ENCODE measurements around the gene RAI1. TPM values are rescaled to one million over a fixed set of nuclear protein-coding genes. Genes with fewer than 3 reads are reported as not detected.

RAI1 gene
- total and polyA plus RNA-seq, 5 donors from 2014 or later, result 0.80 to 11.4 (median 1.1) TPM

- ATAC-seq (ENCODE audit: low read depth in 2 of 2), result no peak
- Histone ChIP-seq H3K4me3 (ENCODE audit: low read depth, low read length) (no peak overlapping the region), H3K27me3 (ENCODE audit: control insufficient read depth, insufficient read depth, low read length) (no peaks in the 10 kb centered on the region), H3K4me1 (ENCODE audit: control insufficient read depth, insufficient read depth, low read length, poor library complexity, severe bottlenecking) (peaks cover 9% of the 10 kb centered on the region), H3K27ac (ENCODE audit: insufficient read depth, low read length, poor library complexity, severe bottlenecking) (no peak overlapping the region), H3K36me3 (ENCODE audit: control insufficient read depth, insufficient read depth, low read length) (no peaks in the 10 kb centered on the region), H3K9me3 (ENCODE audit: control insufficient read depth in 2 of 2, low read length in 2 of 2) (no peaks in the 10 kb centered on the region)
- Mint-ChIP-seq H3K36me3 (no peaks in the 10 kb centered on the region), H3K9me3 (no peaks in the 10 kb centered on the region), H3K4me3 (no peak overlapping the region), H3K4me1 (peaks cover 0 to 12% (median 8%) of the 10 kb centered on the region in 4 donors), H3K27me3 (peaks cover 4% of the 10 kb centered on the region), H3K27ac (no peak overlapping the region)
- no peak for DNase-seq
Observed at GRCh38 chr17:17665255-17665654, 16.0 kb upstream of the RAI1 start.

DNA sequence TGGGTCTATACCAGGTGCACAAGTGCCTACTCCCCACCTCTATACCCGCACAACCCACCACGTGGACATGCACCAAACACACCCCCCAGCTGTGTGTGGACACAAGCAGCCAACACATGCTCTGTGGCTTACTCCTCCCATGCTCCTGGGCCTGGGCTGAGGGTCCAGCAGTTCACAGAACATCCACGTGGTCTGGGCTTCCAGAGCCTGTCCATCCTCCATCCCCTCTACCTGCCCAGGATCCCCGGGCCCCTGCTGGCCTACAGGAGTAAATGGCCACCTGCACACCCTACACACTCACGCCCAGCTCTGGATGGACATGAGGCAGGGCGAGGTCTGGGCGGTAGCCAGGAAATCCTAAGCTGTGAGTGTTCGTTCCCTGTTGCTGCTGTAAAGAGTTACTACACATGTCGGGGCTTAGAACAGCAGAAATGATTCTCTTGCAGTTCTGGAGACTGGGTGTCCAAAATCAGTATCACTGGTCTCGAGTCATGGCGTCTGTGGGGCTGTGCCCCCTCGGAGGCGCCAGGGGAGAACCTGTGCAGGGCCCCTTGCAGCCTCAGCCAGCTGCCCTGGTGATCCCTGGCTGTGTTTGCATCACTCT is 15.0 kb upstream of the RAI1 start:
- DNase-seq (no peak), ATAC-seq (ENCODE audit: low read depth in 2 of 2) (no peak)
- Mint-ChIP-seq H3K4me3 (no peak overlapping the region), H3K4me1 (peaks cover 0 to 12% (median 8%) of the 10 kb centered on the region in 4 donors), H3K36me3 (no peaks in the 10 kb centered on the region), H3K27me3 (peaks cover 4% of the 10 kb centered on the region), H3K9me3 (no peaks in the 10 kb centered on the region), H3K27ac (no peak overlapping the region)
- Histone ChIP-seq H3K9me3 (ENCODE audit: control insufficient read depth in 2 of 2, low read length in 2 of 2) (no peaks in the 10 kb centered on the region), H3K36me3 (ENCODE audit: control insufficient read depth, insufficient read depth, low read length) (no peaks in the 10 kb centered on the region), H3K4me3 (ENCODE audit: low read depth, low read length) (no peak overlapping the region), H3K4me1 (ENCODE audit: control insufficient read depth, insufficient read depth, low read length, poor library complexity, severe bottlenecking) (peaks cover 9% of the 10 kb centered on the region), H3K27me3 (ENCODE audit: control insufficient read depth, insufficient read depth, low read length) (no peaks in the 10 kb centered on the region), H3K27ac (ENCODE audit: insufficient read depth, low read length, poor library complexity, severe bottlenecking) (no peak overlapping the region)

GRCh38 chr17:17667231-17667630 is 14.0 kb upstream of the RAI1 start:
- H3K4me3 ChIP-seq (ENCODE audit: low read depth, low read length), result no peak overlapping the region
- no peaks in the 10 kb centered on the region for H3K36me3 Mint-ChIP-seq
- no peak overlapping the region for H3K4me3 Mint-ChIP-seq
- no peak overlapping the region for H3K27ac Mint-ChIP-seq
- peaks cover 0 to 14% (median 8%) of the 10 kb centered on the region in 4 donors for H3K4me1 Mint-ChIP-seq
- no peak overlapping the region for H3K27ac ChIP-seq (ENCODE audit: insufficient read depth, low read length, poor library complexity, severe bottlenecking)
- no peaks in the 10 kb centered on the region for H3K27me3 ChIP-seq (ENCODE audit: control insufficient read depth, insufficient read depth, low read length)
- no peaks in the 10 kb centered on the region for H3K36me3 ChIP-seq (ENCODE audit: control insufficient read depth, insufficient read depth, low read length)
- DNase-seq, result no peak
- H3K9me3 ChIP-seq (ENCODE audit: control insufficient read depth in 2 of 2, low read length in 2 of 2), result no peaks in the 10 kb centered on the region
- no peaks in the 10 kb centered on the region for H3K9me3 Mint-ChIP-seq
- peaks cover 9% of the 10 kb centered on the region for H3K4me1 ChIP-seq (ENCODE audit: control insufficient read depth, insufficient read depth, low read length, poor library complexity, severe bottlenecking)
- peaks cover 4% of the 10 kb centered on the region for H3K27me3 Mint-ChIP-seq
- no peak for ATAC-seq (ENCODE audit: low read depth in 2 of 2)

GRCh38 chr17:17667947-17668346 is 13.3 kb upstream of the RAI1 start:
- no peaks in the 10 kb centered on the region for H3K36me3 Mint-ChIP-seq
- Histone ChIP-seq H3K36me3 (ENCODE audit: control insufficient read depth, insufficient read depth, low read length) (no peaks in the 10 kb centered on the region), H3K27ac (ENCODE audit: insufficient read depth, low read length, poor library complexity, severe bottlenecking) (no peak overlapping the region), H3K4me3 (ENCODE audit: low read depth, low read length) (no peak overlapping the region), H3K4me1 (ENCODE audit: control insufficient read depth, insufficient read depth, low read length, poor library complexity, severe bottlenecking) (peaks cover 7% of the 10 kb centered on the region), H3K27me3 (ENCODE audit: control insufficient read depth, insufficient read depth, low read length) (no peaks in the 10 kb centered on the region), H3K9me3 (ENCODE audit: control insufficient read depth in 2 of 2, low read length in 2 of 2) (no peaks in the 10 kb centered on the region)
- H3K9me3 Mint-ChIP-seq, result no peaks in the 10 kb centered on the region
- ATAC-seq (ENCODE audit: low read depth in 2 of 2) (no peak), DNase-seq (no peak)
- H3K4me3 Mint-ChIP-seq, result no peak overlapping the region
- H3K4me1 Mint-ChIP-seq, result peaks cover 0 to 16% (median 9%) of the 10 kb centered on the region in 4 donors
- H3K27ac Mint-ChIP-seq, result no peak overlapping the region
- H3K27me3 Mint-ChIP-seq, result peaks cover 4% of the 10 kb centered on the region

DNA sequence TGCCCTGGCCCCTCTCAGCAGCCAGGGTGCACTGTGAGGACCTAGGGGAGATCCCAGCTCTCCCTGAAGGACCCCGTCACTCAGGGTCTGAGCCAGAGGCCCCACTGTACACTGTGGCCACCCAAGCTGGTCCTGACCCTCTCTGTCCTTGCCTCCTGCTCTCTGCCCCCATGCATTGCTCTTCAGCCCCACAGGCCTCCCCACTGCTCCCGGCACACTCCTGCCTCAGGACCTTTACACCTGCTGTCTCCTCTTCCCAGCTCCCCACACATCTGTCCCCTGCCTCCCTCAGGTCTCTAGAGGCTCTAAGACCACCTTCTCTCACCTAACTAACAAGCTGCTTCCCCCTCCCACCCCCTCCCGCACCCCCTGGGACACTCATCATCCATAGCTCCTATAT is 12.9 kb upstream of the RAI1 start:
- Histone ChIP-seq H3K4me1 (ENCODE audit: control insufficient read depth, insufficient read depth, low read length, poor library complexity, severe bottlenecking) (peaks cover 3% of the 10 kb centered on the region), H3K27me3 (ENCODE audit: control insufficient read depth, insufficient read depth, low read length) (no peaks in the 10 kb centered on the region), H3K36me3 (ENCODE audit: control insufficient read depth, insufficient read depth, low read length) (no peaks in the 10 kb centered on the region), H3K27ac (ENCODE audit: insufficient read depth, low read length, poor library complexity, severe bottlenecking) (no peak overlapping the region), H3K4me3 (ENCODE audit: low read depth, low read length) (no peak overlapping the region), H3K9me3 (ENCODE audit: control insufficient read depth in 2 of 2, low read length in 2 of 2) (no peaks in the 10 kb centered on the region)
- ATAC-seq (ENCODE audit: low read depth in 2 of 2) (no peak), DNase-seq (no peak)
- Mint-ChIP-seq H3K9me3 (no peaks in the 10 kb centered on the region), H3K4me1 (peaks cover 0 to 12% (median 5%) of the 10 kb centered on the region in 4 donors), H3K27me3 (peaks cover 6% of the 10 kb centered on the region), H3K4me3 (no peak overlapping the region), H3K36me3 (no peaks in the 10 kb centered on the region), H3K27ac (no peak overlapping the region)

DNA sequence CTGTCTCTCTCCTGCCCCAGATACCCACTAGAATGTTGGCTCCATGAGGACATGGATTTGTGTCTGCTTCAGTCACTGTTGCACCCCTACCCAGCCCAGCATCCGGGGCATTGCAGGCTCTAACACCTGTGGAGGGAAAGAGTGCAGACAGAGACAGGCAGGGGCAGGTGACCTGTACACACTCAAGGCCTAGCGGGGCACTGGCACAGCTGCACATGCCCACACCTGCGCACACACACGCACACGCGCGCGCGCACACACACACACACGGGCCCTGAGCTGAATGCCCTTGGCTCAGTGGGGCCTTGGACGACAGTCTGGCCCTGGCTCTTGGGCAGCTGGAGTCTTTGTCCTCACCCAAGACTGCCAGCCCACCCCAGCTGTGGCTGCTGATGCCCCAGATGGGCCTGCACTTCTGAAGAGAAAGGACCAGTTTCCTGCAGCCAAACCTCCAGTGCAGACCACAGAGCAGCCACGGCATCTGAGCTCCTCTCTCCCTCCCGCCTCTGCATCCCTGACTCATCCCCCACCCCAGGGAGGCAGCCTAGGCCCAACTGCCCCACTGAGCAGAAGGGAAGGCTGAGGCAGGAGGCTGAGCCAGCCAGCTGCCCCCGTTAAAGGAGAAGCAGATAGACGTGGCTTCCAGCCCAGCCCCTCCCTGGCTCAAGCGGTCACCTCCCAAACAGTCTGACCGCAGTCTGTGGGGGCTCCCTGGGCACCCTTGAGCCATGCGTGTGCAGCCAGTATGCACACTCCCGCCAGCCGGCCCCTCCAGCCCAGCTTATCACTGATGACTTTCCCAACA is 12.3 kb upstream of the RAI1 start:
- Mint-ChIP-seq H3K9me3 (no peaks in the 10 kb centered on the region), H3K27ac (no peak overlapping the region), H3K4me3 (no peak overlapping the region), H3K36me3 (no peaks in the 10 kb centered on the region), H3K4me1 (peaks cover 0 to 7% (median 4%) of the 10 kb centered on the region in 4 donors), H3K27me3 (peaks cover 12% of the 10 kb centered on the region)
- no peaks in the 10 kb centered on the region for H3K27me3 ChIP-seq (ENCODE audit: control insufficient read depth, insufficient read depth, low read length)
- H3K36me3 ChIP-seq (ENCODE audit: control insufficient read depth, insufficient read depth, low read length), result no peaks in the 10 kb centered on the region
- H3K4me3 ChIP-seq (ENCODE audit: low read depth, low read length), result no peak overlapping the region
- no peaks in the 10 kb centered on the region for H3K4me1 ChIP-seq (ENCODE audit: control insufficient read depth, insufficient read depth, low read length, poor library complexity, severe bottlenecking)
- ATAC-seq (ENCODE audit: low read depth in 2 of 2) (no peak), DNase-seq (no peak)
- no peaks in the 10 kb centered on the region for H3K9me3 ChIP-seq (ENCODE audit: control insufficient read depth in 2 of 2, low read length in 2 of 2)
- no peak overlapping the region for H3K27ac ChIP-seq (ENCODE audit: insufficient read depth, low read length, poor library complexity, severe bottlenecking)

GRCh38 chr17:17669580-17670235 is 11.6 kb upstream of the RAI1 start:
- no peak for ATAC-seq (ENCODE audit: low read depth in 2 of 2)
- Histone ChIP-seq H3K9me3 (ENCODE audit: control insufficient read depth in 2 of 2, low read length in 2 of 2) (no peaks in the 10 kb centered on the region), H3K4me3 (ENCODE audit: low read depth, low read length) (no peak overlapping the region), H3K27me3 (ENCODE audit: control insufficient read depth, insufficient read depth, low read length) (no peaks in the 10 kb centered on the region), H3K27ac (ENCODE audit: insufficient read depth, low read length, poor library complexity, severe bottlenecking) (no peak overlapping the region), H3K4me1 (ENCODE audit: control insufficient read depth, insufficient read depth, low read length, poor library complexity, severe bottlenecking) (no peaks in the 10 kb centered on the region), H3K36me3 (ENCODE audit: control insufficient read depth, insufficient read depth, low read length) (no peaks in the 10 kb centered on the region)
- H3K36me3 Mint-ChIP-seq, result no peaks in the 10 kb centered on the region
- no peaks in the 10 kb centered on the region for H3K9me3 Mint-ChIP-seq
- peaks cover 15% of the 10 kb centered on the region for H3K27me3 Mint-ChIP-seq
- no peak for DNase-seq
- H3K4me1 Mint-ChIP-seq, result peaks cover 0 to 7% (median 4%) of the 10 kb centered on the region in 4 donors
- H3K4me3 Mint-ChIP-seq, result peak overlapping the region in 1 of 4 donors; percentile 77
- no peak overlapping the region for H3K27ac Mint-ChIP-seq

All from CD4-positive, CD25-positive, alpha-beta regulatory T cell (primary cell).